GM12872 (cell line): ENCODE data around the gene EXPH5.

Experiments
- TF ChIP-seq, protein P1 (sequence below): IDR thresholded peaks from 3 replicates; pipeline ENCODE4 v1.5.1; 2011; ENCODE audit warnings: low read depth, mild to moderate bottlenecking, low read length, moderate library complexity; ENCODE audit not compliant: insufficient read depth

The EXPH5 gene

DNA sequence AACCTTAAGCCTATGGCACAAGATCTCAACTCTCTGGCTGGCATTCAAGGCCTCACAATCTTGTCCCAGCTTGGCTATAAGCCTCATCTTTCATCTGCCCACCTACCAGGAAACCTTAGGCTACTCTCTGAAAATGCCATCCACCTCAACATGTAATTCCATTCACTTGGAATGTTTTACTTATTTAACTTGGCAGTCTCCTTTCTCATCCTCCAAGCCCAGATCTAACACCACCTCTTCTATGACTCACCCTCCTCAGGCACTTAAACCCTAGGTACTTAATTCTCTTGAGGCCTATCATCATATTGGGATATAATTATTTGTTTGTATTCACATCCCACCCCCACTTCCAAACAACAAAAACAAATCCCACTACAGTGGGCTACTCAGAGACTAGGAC lies 110.4 kb downstream of the EXPH5 start:
- TF ChIP-seq, protein P1, sequence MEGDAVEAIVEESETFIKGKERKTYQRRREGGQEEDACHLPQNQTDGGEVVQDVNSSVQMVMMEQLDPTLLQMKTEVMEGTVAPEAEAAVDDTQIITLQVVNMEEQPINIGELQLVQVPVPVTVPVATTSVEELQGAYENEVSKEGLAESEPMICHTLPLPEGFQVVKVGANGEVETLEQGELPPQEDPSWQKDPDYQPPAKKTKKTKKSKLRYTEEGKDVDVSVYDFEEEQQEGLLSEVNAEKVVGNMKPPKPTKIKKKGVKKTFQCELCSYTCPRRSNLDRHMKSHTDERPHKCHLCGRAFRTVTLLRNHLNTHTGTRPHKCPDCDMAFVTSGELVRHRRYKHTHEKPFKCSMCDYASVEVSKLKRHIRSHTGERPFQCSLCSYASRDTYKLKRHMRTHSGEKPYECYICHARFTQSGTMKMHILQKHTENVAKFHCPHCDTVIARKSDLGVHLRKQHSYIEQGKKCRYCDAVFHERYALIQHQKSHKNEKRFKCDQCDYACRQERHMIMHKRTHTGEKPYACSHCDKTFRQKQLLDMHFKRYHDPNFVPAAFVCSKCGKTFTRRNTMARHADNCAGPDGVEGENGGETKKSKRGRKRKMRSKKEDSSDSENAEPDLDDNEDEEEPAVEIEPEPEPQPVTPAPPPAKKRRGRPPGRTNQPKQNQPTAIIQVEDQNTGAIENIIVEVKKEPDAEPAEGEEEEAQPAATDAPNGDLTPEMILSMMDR: no peak

DNA sequence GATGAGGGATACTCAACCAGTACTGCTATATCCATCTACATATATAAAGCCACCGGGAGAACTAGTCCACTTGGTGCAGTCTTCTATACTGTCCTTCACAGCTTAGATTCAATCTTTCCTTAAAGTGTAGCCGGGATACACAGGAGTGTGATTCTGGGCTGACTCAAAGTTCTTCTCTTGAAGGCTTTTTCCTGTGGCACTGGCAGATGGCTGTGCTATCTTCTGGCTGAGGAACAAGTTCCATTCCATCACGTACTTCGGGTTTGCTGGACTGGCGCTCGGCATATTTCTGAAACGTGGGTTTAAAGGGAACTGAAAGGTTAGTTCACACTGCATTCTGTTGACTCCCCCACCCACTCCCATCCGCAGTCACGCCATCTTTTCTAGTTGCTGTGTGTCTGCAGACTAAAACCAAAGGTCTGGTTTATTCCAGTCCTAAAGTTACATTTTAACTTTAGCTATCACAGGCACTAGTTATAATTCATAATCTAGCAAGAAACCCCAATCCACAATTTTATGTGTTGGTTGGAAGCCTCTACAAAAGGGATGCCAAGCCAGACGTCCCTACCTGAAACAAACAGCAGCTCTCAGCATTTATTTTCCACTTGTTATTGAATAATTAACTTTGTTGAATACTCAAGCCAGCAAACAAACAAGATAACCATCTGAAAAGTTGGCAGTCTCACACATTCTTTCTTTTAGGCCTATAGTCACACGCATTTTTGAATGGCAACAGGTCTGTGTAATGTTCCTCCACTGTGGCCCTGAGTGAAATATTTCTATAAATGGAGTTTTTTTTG lies 118.7 kb downstream of the EXPH5 start:
- TF ChIP-seq, protein P1: no peak

DNA sequence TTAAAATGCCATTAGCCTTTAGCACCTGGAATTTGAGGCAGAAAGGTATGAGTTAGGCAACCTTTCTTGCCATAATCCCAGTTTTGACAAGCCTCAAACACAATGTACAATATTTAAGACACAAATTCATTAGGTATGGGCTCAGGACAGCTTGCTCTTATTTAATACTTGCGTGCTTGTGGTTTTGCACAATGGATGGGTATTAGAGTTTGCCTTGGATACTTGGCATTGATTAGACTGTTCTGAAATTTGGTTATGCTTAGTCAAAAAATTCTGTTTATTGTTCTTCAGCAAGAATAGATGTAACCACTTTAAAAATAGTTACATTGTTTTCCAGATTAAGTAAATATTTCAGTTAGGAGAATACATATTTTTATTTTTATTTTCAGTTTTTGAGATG lies 120.9 kb downstream of the EXPH5 start:
- TF ChIP-seq, protein P1: no peak

DNA sequence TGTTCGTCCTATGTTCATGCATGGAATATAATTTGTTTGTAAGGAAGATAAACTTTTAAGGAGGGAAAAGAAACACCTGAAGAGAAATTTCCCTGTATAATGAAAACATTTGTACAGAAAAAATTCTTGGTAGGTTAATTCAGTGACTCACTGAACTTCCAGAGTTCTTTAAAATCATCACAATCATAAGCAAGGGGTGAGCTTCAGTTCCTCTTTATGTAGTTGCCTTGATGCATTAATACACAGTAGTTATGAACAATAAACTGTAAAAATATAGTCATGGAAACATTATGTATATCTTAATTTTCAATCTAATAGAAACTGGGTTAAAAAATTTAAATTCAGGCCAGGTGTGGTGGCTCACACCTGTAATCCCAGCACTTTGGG lies 125.1 kb downstream of the EXPH5 start:
- TF ChIP-seq, protein P1: no peak

DNA sequence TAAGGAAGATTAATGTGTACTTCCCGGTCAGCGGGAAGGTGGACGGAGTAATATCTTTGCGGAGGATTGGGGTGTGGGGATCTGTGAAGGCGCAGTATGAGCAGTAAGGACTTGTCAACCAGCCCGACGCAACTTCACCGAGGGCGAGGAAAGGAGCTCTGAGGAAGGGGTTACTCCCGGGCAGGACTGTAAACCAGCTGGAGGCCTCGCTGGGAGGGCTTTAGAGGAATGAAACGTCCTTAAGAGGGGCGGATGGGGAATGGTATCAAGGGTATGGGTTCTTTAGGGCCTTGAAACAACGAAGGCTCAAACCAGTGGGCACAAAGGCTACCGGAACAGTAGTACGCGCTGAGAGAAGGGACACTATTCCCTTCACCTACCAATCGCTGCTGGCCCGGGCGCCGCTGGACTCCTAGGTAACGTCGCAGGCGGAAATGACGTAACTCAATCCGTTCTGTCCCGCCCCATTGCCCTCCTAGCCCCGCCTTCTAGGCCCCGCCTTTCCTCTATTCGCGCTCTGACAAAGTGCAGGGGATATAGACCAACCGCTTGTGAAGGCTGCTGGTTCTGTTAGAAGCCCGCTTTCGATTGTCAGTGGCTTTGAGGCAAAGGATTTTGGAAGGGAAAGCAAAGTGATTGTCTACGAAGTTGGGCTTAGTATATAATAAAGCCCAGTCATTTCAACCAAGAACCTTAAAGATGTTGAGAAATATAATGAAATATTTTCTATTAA lies 126.3 kb downstream of the EXPH5 start, which contains the start of gene C11orf65:
Gene C11orf65, minus strand, starts transcription at position 439 of the 733 bp plus-strand sequence. CDS start 5,970 bp downstream, outside the sequence.
- TF ChIP-seq, protein P1: no peak

DNA sequence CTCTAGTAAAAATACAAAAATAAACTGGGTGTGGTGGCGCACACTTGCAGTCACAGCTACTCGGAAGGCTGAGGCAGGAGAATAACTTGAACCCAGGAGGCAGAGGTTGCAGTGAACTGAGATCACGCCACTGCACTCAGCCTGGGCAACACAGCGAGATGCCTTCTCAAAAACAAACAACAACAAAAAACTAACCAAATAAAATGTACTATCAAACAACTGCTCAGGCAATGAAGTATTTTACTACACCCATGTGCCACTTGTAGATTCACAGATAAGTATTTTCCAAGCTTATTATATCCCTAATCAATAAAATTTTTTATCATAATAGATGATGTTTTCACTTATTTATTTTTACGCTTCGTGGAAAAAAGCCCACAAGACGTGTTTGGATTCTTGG lies 127.2 kb downstream of the EXPH5 start:
- TF ChIP-seq, protein P1: no peak
